ENCODE results near the gene TFEB.

- TF ChIP-seq, protein P1, sequence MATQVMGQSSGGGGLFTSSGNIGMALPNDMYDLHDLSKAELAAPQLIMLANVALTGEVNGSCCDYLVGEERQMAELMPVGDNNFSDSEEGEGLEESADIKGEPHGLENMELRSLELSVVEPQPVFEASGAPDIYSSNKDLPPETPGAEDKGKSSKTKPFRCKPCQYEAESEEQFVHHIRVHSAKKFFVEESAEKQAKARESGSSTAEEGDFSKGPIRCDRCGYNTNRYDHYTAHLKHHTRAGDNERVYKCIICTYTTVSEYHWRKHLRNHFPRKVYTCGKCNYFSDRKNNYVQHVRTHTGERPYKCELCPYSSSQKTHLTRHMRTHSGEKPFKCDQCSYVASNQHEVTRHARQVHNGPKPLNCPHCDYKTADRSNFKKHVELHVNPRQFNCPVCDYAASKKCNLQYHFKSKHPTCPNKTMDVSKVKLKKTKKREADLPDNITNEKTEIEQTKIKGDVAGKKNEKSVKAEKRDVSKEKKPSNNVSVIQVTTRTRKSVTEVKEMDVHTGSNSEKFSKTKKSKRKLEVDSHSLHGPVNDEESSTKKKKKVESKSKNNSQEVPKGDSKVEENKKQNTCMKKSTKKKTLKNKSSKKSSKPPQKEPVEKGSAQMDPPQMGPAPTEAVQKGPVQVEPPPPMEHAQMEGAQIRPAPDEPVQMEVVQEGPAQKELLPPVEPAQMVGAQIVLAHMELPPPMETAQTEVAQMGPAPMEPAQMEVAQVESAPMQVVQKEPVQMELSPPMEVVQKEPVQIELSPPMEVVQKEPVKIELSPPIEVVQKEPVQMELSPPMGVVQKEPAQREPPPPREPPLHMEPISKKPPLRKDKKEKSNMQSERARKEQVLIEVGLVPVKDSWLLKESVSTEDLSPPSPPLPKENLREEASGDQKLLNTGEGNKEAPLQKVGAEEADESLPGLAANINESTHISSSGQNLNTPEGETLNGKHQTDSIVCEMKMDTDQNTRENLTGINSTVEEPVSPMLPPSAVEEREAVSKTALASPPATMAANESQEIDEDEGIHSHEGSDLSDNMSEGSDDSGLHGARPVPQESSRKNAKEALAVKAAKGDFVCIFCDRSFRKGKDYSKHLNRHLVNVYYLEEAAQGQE (IDR thresholded peaks at IDR 0.05; ENCODE audit: low read depth): no peak
- TF ChIP-seq TAF1 (IDR thresholded peaks at IDR 0.05; ENCODE audit: low read depth): no peak
- no peak for TF ChIP-seq TCF12 (IDR thresholded peaks at IDR 0.05; ENCODE audit: low read depth)
- TF ChIP-seq USF1 (IDR thresholded peaks at IDR 0.05): no peak
- no peak for TF ChIP-seq RAD21 (IDR thresholded peaks at IDR 0.05; ENCODE audit: low read depth)
- TF ChIP-seq NFIC (IDR thresholded peaks at IDR 0.05): no peak
- TF ChIP-seq EP300 (IDR thresholded peaks at IDR 0.05; ENCODE audit: borderline replicate concordance): no peak
- TF ChIP-seq TEAD4 (IDR thresholded peaks at IDR 0.05): no peak
- no peak for TF ChIP-seq FOXM1 (IDR thresholded peaks at IDR 0.05; ENCODE audit: borderline replicate concordance, low read depth)
- TF ChIP-seq CEBPB (IDR thresholded peaks at IDR 0.05): no peak
- no peak for TF ChIP-seq EGR1 (IDR thresholded peaks at IDR 0.05)
- no peak for TF ChIP-seq CREB1 (IDR thresholded peaks at IDR 0.05; ENCODE audit: low read depth)
- TF ChIP-seq MAX (IDR thresholded peaks at IDR 0.05): no peak
Observed at GRCh38 chr6:41739041-41739440, 3.6 kb upstream of the TFEB start.

Measured in Ishikawa (cell line).